ENCODE measurements around the gene STAMBPL1. TPM values are rescaled to one million over a fixed set of nuclear protein-coding genes. Genes with fewer than 3 reads are reported as not detected.

The STAMBPL1 gene
- total RNA-seq, 1 donor from 2014 or later = 1.6 TPM

GRCh38 chr10:88899886-88900285 lies 19.8 kb downstream of the STAMBPL1 start:
- no peak for DNase-seq (ENCODE audit: low spot score)
- Mint-ChIP-seq H3K36me3 (ENCODE audit: low read depth) (no peaks in the 10 kb centered on the region), H3K4me3 (ENCODE audit: unreplicated experiment) (no peak overlapping the region), H3K27ac (ENCODE audit: unreplicated experiment) (no peak overlapping the region), H3K9me3 (ENCODE audit: low read depth) (no peaks in the 10 kb centered on the region), H3K27me3 (ENCODE audit: low read depth) (no peaks in the 10 kb centered on the region), H3K4me1 (ENCODE audit: low read depth) (peaks cover 10% of the 10 kb centered on the region)
- no peak for TF ChIP-seq CTCF (IDR thresholded peaks at IDR 0.05)

- Mint-ChIP-seq H3K27ac (ENCODE audit: unreplicated experiment) (peak overlapping the region; percentile 2), H3K36me3 (ENCODE audit: low read depth) (no peaks in the 10 kb centered on the region), H3K27me3 (ENCODE audit: low read depth) (no peaks in the 10 kb centered on the region), H3K9me3 (ENCODE audit: low read depth) (no peaks in the 10 kb centered on the region), H3K4me1 (ENCODE audit: low read depth) (peaks cover 10% of the 10 kb centered on the region), H3K4me3 (ENCODE audit: unreplicated experiment) (no peak overlapping the region)
- no peak for TF ChIP-seq CTCF (IDR thresholded peaks at IDR 0.05)
- DNase-seq (ENCODE audit: low spot score) = no peak
These were observed 21.4 kb downstream of the STAMBPL1 start for GRCh38 chr10:88901206-88901983.

GRCh38 chr10:88901984-88902789 lies 22.1 kb downstream of the STAMBPL1 start:
- no peak for TF ChIP-seq CTCF (IDR thresholded peaks at IDR 0.05)
- Mint-ChIP-seq H3K4me1 (ENCODE audit: low read depth) (peaks cover 10% of the 10 kb centered on the region), H3K4me3 (ENCODE audit: unreplicated experiment) (no peak overlapping the region), H3K36me3 (ENCODE audit: low read depth) (no peaks in the 10 kb centered on the region), H3K27me3 (ENCODE audit: low read depth) (no peaks in the 10 kb centered on the region), H3K27ac (ENCODE audit: unreplicated experiment) (peak overlapping the region; percentile 2), H3K9me3 (ENCODE audit: low read depth) (no peaks in the 10 kb centered on the region)
- DNase-seq (ENCODE audit: low spot score) = no peak

- Mint-ChIP-seq H3K36me3 (ENCODE audit: low read depth) (no peaks in the 10 kb centered on the region), H3K27ac (ENCODE audit: unreplicated experiment) (no peak overlapping the region), H3K4me3 (ENCODE audit: unreplicated experiment) (no peak overlapping the region), H3K27me3 (ENCODE audit: low read depth) (no peaks in the 10 kb centered on the region), H3K9me3 (ENCODE audit: low read depth) (no peaks in the 10 kb centered on the region), H3K4me1 (ENCODE audit: low read depth) (peaks cover 10% of the 10 kb centered on the region)
- TF ChIP-seq CTCF (IDR thresholded peaks at IDR 0.05) = no peak
- DNase-seq (ENCODE audit: low spot score) = no peak
These were observed 23.7 kb downstream of the STAMBPL1 start for GRCh38 chr10:88903715-88904114.

GRCh38 chr10:88906921-88907320 lies 26.9 kb downstream of the STAMBPL1 start:
- H3K36me3 Mint-ChIP-seq (ENCODE audit: low read depth) = no peaks in the 10 kb centered on the region
- TF ChIP-seq CTCF (IDR thresholded peaks at IDR 0.05) = no peak
- H3K4me1 Mint-ChIP-seq (ENCODE audit: low read depth) = peaks cover 4% of the 10 kb centered on the region
- H3K4me3 Mint-ChIP-seq (ENCODE audit: unreplicated experiment) = no peak overlapping the region
- no peaks in the 10 kb centered on the region for H3K9me3 Mint-ChIP-seq (ENCODE audit: low read depth)
- no peak overlapping the region for H3K27ac Mint-ChIP-seq (ENCODE audit: unreplicated experiment)
- H3K27me3 Mint-ChIP-seq (ENCODE audit: low read depth) = no peaks in the 10 kb centered on the region
- DNase-seq (ENCODE audit: low spot score) = no peak
